ENCODE results near the gene HES5. TPM values are rescaled to one million over a fixed set of nuclear protein-coding genes. Genes with fewer than 3 reads are reported as not detected.

Gene HES5
- total RNA-seq, 1 donor from 2014 or later, result 41.2 TPM

- FAIRE-seq (no peak), DNase-seq (ENCODE audit: low spot score in 2 of 2) (no peak)
Measured at GRCh38 chr1:2519729-2520128, 10.3 kb downstream of the HES5 start.

- no peak for DNase-seq (ENCODE audit: low spot score in 2 of 2)
- FAIRE-seq, result no peak
Measured at GRCh38 chr1:2519029-2519685, 10.9 kb downstream of the HES5 start.

GRCh38 chr1:2518528-2518927, 11.5 kb downstream of the HES5 start:
- FAIRE-seq (no peak), DNase-seq (ENCODE audit: low spot score in 2 of 2) (no peak)

GRCh38 chr1:2517966-2518365, 12.1 kb downstream of the HES5 start:
- DNase-seq (ENCODE audit: low spot score in 2 of 2) (no peak), FAIRE-seq (no peak)

GRCh38 chr1:2516946-2517345, 13.1 kb downstream of the HES5 start:
- no peak for FAIRE-seq
- no peak for DNase-seq (ENCODE audit: low spot score in 2 of 2)

- FAIRE-seq, result no peak
Measured at GRCh38 chr1:2516124-2516523, 13.9 kb downstream of the HES5 start.

GRCh38 chr1:2515763-2516080, 14.3 kb downstream of the HES5 start:
- FAIRE-seq (no peak), DNase-seq (ENCODE audit: low spot score in 2 of 2) (no peak)

More at GRCh38 chr1:2516124-2516523, 13.9 kb downstream of the HES5 start:
- no peak for DNase-seq (ENCODE audit: low spot score in 2 of 2)

- no peak for FAIRE-seq
- no peak for DNase-seq (ENCODE audit: low spot score in 2 of 2)
Measured at GRCh38 chr1:2514863-2515762, 14.9 kb downstream of the HES5 start.

- FAIRE-seq, result no peak
- DNase-seq (ENCODE audit: low spot score in 2 of 2), result no peak
Measured at GRCh38 chr1:2513939-2514652, 16.0 kb downstream of the HES5 start.

- no peak for FAIRE-seq
Measured at GRCh38 chr1:2512862-2513421, 17.1 kb downstream of the HES5 start.

GRCh38 chr1:2510366-2511155, 19.5 kb downstream of the HES5 start:
- FAIRE-seq, result no peak

More at GRCh38 chr1:2512862-2513421, 17.1 kb downstream of the HES5 start:
- no peak for DNase-seq (ENCODE audit: low spot score in 2 of 2)

GRCh38 chr1:2509589-2509988, 20.5 kb downstream of the HES5 start:
- no peak for DNase-seq (ENCODE audit: low spot score in 2 of 2)
- FAIRE-seq, result no peak

More at GRCh38 chr1:2510366-2511155, 19.5 kb downstream of the HES5 start:
- no peak for DNase-seq (ENCODE audit: low spot score in 2 of 2)

GRCh38 chr1:2508751-2509150, 21.3 kb downstream of the HES5 start:
- DNase-seq (ENCODE audit: low spot score in 2 of 2) (no peak), FAIRE-seq (no peak)

GRCh38 chr1:2508180-2508579, 21.9 kb downstream of the HES5 start:
- DNase-seq (ENCODE audit: low spot score in 2 of 2) (no peak), FAIRE-seq (no peak)

- no peak for FAIRE-seq
- no peak for DNase-seq (ENCODE audit: low spot score in 2 of 2)
Measured at GRCh38 chr1:2507744-2508155, 22.3 kb downstream of the HES5 start.

GRCh38 chr1:2506901-2507565, 23.0 kb downstream of the HES5 start:
- DNase-seq (ENCODE audit: low spot score in 2 of 2), result no peak
- no peak for FAIRE-seq

- DNase-seq (ENCODE audit: low spot score in 2 of 2) (no peak), FAIRE-seq (no peak)
Measured at GRCh38 chr1:2506007-2506860, 23.8 kb downstream of the HES5 start.

GRCh38 chr1:2505461-2505994, 24.5 kb downstream of the HES5 start:
- FAIRE-seq, result no peak
- no peak for DNase-seq (ENCODE audit: low spot score in 2 of 2)

- FAIRE-seq, result no peak
- no peak for DNase-seq (ENCODE audit: low spot score in 2 of 2)
Measured at GRCh38 chr1:2504949-2505272, 25.2 kb downstream of the HES5 start.

All from frontal cortex (tissue), 4 donors.